GM06990 (cell line): Measurements from ENCODE around the gene EIF4G1.

Experiments used
- DNase-seq: peaks from one replicate; pipeline ENCODE4 v3.0.0-alpha.2; 2011; ENCODE audit not compliant: insufficient read length; ENCODE audit errors: extremely low read depth
- H3K27me3 ChIP-seq: replicated peaks from 2 replicates; pipeline ENCODE4 v1.6.0; 2011; ENCODE audit warnings: low read length; ENCODE audit not compliant: control insufficient read depth, insufficient read depth
- H3K36me3 ChIP-seq: 2 replicates; pipeline ENCODE4 v1.5.1; 2011; ENCODE audit warnings: low read length; ENCODE audit not compliant: control insufficient read depth, insufficient read depth
- H3K4me3 ChIP-seq: replicated peaks from 2 replicates; pipeline ENCODE4 v1.5.1; 2011; ENCODE audit warnings: low read depth, mild to moderate bottlenecking, control low read depth, low read length
- TF ChIP-seq, protein P1 (sequence below): IDR thresholded peaks from 2 replicates; pipeline ENCODE4 v1.5.1; 2011; ENCODE audit warnings: low read length, control low read depth, mild to moderate bottlenecking, inconsistent platforms; ENCODE audit not compliant: insufficient read depth, poor library complexity, severe bottlenecking

The EIF4G1 gene

DNA sequence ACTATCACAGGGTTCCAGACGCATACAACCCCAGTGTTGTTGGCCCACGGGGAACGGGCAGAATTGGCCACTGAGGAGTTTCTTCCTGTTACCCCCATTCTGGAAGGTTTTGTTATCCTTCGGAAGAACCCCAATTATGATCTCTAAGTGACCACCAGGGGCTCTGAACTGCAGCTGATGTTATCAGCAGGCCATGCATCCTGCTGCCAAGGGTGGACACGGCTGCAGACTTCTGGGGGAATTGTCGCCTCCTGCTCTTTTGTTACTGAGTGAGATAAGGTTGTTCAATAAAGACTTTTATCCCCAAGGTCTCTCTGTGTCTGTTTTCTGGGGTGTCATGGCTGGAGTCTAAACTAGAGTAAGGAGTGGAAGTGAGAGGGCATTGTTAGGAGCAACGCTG, 5.7 kb upstream of the EIF4G1 start:
- TF ChIP-seq, protein P1, sequence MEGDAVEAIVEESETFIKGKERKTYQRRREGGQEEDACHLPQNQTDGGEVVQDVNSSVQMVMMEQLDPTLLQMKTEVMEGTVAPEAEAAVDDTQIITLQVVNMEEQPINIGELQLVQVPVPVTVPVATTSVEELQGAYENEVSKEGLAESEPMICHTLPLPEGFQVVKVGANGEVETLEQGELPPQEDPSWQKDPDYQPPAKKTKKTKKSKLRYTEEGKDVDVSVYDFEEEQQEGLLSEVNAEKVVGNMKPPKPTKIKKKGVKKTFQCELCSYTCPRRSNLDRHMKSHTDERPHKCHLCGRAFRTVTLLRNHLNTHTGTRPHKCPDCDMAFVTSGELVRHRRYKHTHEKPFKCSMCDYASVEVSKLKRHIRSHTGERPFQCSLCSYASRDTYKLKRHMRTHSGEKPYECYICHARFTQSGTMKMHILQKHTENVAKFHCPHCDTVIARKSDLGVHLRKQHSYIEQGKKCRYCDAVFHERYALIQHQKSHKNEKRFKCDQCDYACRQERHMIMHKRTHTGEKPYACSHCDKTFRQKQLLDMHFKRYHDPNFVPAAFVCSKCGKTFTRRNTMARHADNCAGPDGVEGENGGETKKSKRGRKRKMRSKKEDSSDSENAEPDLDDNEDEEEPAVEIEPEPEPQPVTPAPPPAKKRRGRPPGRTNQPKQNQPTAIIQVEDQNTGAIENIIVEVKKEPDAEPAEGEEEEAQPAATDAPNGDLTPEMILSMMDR: no peak
- H3K27me3 ChIP-seq: no peaks in the 10 kb centered on the region
- no peak for DNase-seq
- peaks cover 15% of the 10 kb centered on the region for H3K36me3 ChIP-seq
- no peak overlapping the region for H3K4me3 ChIP-seq

DNA sequence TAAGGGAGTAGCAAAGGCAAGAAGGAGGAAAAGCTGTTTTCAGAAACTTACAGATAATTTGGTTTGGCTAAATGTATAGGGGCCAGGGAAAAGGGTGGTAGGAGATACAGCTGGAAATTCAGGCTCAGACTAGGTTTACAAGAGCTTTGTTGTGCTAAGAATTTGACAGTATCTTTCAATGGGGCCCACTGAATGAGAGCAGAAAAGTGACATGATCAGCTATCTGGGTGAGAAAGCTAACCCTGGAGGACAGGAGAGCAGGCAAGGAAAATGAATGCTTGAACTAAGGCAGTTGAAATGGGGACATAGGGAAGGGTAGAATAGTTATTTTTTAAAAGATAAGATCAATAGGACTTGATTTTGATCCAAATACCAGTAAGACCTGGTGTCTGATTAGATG, 2.8 kb upstream of the EIF4G1 start:
- H3K36me3 ChIP-seq: peaks cover 6% of the 10 kb centered on the region
- DNase-seq: no peak
- H3K4me3 ChIP-seq: no peak overlapping the region
- TF ChIP-seq, protein P1: no peak
- H3K27me3 ChIP-seq: no peaks in the 10 kb centered on the region

DNA sequence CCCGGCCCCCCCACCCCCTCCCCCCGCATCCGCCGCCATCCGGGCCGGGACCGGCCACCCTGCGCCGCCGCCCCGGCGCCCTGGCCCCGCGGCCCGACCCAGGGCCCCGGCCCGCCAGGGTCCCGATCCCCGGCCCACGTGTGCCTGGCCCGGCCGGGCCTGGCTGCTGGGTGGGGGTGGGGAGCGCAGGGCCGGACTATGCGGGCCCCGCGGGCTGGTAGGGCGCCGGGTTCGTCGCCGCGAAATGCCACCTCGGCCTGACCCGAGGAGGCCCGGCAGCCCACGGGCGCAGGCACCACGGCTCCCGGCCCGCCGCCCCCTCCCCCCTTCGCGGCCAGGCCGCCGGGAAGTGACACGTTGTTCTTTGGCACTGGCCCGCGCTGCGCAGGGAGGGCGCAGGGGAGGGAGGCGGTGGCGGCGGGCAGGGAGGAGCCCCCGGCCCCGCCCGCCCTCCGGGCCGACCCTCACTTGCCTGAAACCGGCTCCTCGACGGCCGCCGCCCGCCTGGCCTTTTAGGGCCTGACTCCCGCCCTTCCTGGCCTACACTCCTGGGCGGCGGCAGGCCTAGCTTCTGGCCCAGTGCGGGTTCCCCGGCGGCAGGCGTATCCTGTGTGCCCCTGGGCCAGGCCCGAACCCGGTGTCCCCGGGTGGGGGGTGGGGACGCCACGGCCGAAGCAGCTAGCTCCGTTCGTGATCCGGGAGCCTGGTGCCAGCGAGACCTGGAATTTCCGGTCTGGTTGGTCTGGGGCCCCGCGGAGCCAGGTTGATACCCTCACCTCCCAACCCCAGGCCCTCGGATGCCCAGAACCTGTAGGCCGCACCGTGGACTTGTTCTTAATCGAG, 515 bp downstream of the EIF4G1 start:
- peak; percentile 78 for DNase-seq
- Histone ChIP-seq H3K27me3 (no peaks in the 10 kb centered on the region), H3K4me3 (peak overlapping the region; percentile 71), H3K36me3 (peaks cover 16% of the 10 kb centered on the region)
- TF ChIP-seq, protein P1: no peak

DNA sequence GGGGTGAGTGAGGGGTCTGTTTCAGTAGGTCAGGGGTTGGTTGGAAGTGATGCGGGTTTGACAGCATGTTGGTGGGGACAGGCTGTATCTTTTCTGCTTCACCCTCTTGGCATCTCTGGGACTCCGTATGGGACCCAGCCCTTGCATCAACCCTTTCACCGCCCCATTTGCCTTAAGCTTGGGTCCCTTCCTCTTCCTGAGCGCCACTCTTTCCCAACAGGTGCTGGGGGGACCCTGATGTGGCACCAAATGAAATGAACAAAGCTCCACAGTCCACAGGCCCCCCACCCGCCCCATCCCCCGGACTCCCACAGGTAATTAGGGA, 1.1 kb downstream of the EIF4G1 start:
- Histone ChIP-seq H3K4me3 (peak overlapping the region; percentile 71), H3K36me3 (peaks cover 19% of the 10 kb centered on the region), H3K27me3 (no peaks in the 10 kb centered on the region)
- DNase-seq: no peak
- TF ChIP-seq, protein P1: no peak

DNA sequence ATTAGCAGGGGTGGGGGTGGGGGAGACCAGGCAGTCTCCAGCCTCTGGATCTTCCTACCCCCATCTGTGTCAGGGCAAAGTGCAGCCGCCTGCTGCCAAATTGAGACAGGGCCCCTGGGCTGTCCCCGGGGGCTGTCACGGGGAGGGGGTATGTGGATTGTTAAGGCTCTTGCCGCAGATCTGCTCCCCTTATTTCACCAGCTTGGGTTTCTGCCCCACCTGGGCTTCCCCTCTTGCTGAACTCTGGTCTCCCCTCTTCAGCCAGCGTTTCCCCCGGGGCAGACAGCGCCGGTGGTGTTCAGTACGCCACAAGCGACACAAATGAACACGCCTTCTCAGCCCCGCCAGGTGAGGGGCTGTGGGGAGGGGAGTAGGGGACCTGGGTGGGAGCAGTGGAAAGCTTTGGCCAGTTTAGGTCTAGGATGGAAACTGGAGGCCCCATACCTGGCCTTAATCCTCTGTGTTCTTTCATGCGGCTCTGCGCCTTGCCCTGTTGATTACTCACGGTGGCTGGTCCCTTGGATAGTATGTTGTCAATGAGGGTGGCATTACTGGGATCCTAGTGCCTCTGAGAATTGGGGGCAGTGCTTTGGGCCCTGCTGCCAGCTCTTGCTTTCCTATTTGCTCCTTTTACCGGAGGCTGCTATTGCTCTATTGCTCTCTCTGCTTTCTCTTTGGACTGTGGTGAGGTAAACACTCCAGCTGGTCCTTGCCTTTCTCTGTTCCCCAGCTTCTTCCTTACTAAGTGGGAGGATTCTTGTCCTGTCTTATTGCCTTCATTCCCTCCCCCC, 1.7 kb downstream of the EIF4G1 start:
- Histone ChIP-seq H3K27me3 (no peaks in the 10 kb centered on the region), H3K4me3 (peak overlapping the region; percentile 71), H3K36me3 (peaks cover 23% of the 10 kb centered on the region)
- no peak for DNase-seq
- TF ChIP-seq, protein P1: no peak
